Activated T-cell treated with anti-CD3 and anti-CD28 coated beads, Interleukin-2, amount 50 U/mL, for 48 hours (primary cell): ENCODE results near the gene COLEC12.

Experiments used
- DNase-seq, 2 experiments: peaks; one replicate each; pipeline ENCODE4 v3.0.0-alpha.2; 2020

The COLEC12 gene

GRCh38 chr18:382423-382984, 118.0 kb downstream of the COLEC12 start:
- DNase-seq, result no peak

GRCh38 chr18:379681-380330, 120.7 kb downstream of the COLEC12 start:
- DNase-seq, result no peak

- DNase-seq, result no peak
Observed at GRCh38 chr18:378079-378478, 122.4 kb downstream of the COLEC12 start.

- DNase-seq, result no peak
Observed at GRCh38 chr18:377088-377487, 123.4 kb downstream of the COLEC12 start.

GRCh38 chr18:376311-376710, 124.2 kb downstream of the COLEC12 start:
- DNase-seq, result no peak

GRCh38 chr18:374721-375168, 125.8 kb downstream of the COLEC12 start:
- DNase-seq, result no peak

GRCh38 chr18:373780-374179, 126.7 kb downstream of the COLEC12 start:
- no peak for DNase-seq

- no peak for DNase-seq
Observed at GRCh38 chr18:371609-371982, 128.9 kb downstream of the COLEC12 start.

GRCh38 chr18:370751-371608, 129.5 kb downstream of the COLEC12 start:
- DNase-seq, result no peak

- DNase-seq, result no peak
Observed at GRCh38 chr18:369224-370015, 131.1 kb downstream of the COLEC12 start.

- DNase-seq, result no peak
Observed at GRCh38 chr18:366466-367061, 133.9 kb downstream of the COLEC12 start.

- no peak for DNase-seq
Observed at GRCh38 chr18:365651-366050, 134.8 kb downstream of the COLEC12 start.

GRCh38 chr18:364256-364826, 136.2 kb downstream of the COLEC12 start:
- DNase-seq, result no peak

- DNase-seq, result no peak
Observed at GRCh38 chr18:363301-364085, 137.0 kb downstream of the COLEC12 start.

- DNase-seq, result no peak
Observed at GRCh38 chr18:362311-363290, 137.9 kb downstream of the COLEC12 start.

GRCh38 chr18:361941-362310, 138.6 kb downstream of the COLEC12 start:
- no peak for DNase-seq

GRCh38 chr18:361100-361732, 139.3 kb downstream of the COLEC12 start:
- DNase-seq, result no peak

- DNase-seq, result no peak
Observed at GRCh38 chr18:360676-361075, 139.8 kb downstream of the COLEC12 start.

- no peak for DNase-seq
Observed at GRCh38 chr18:356778-357177, 143.7 kb downstream of the COLEC12 start.

GRCh38 chr18:355678-356077, 144.8 kb downstream of the COLEC12 start:
- no peak for DNase-seq
